IPS DF 4.7 (cell line): Measurements from ENCODE around the gene CLDN24.
"Not testable (repeated sequence)": the region's sequence is repeated elsewhere in the genome, so short reads cannot be mapped to it uniquely, and the experiment has no call there.

Source experiments
- DNase-seq: peaks from one replicate; pipeline ENCODE4 v3.0.0-alpha.2; 2013; ENCODE audit warnings: low spot score; ENCODE audit errors: extremely low read depth

The CLDN24 gene

GRCh38 chr4:183347566-183347965, 25.3 kb upstream of the CLDN24 start:
- no peak for DNase-seq

- DNase-seq, result no peak
These were observed 24.9 kb upstream of the CLDN24 start for GRCh38 chr4:183347146-183347545.

GRCh38 chr4:183345261-183345660, 23.0 kb upstream of the CLDN24 start:
- no peak for DNase-seq

GRCh38 chr4:183344523-183345255, 22.5 kb upstream of the CLDN24 start:
- no peak for DNase-seq

GRCh38 chr4:183343730-183344129, 21.5 kb upstream of the CLDN24 start:
- no peak for DNase-seq

GRCh38 chr4:183342541-183343533, 20.6 kb upstream of the CLDN24 start:
- no peak for DNase-seq

GRCh38 chr4:183337833-183338232, 15.6 kb upstream of the CLDN24 start:
- DNase-seq, result no peak

GRCh38 chr4:183337349-183337748, 15.1 kb upstream of the CLDN24 start:
- DNase-seq, result no peak

- DNase-seq, result no peak
These were observed 13.2 kb upstream of the CLDN24 start for GRCh38 chr4:183335369-183335940.

- DNase-seq, result no peak
These were observed 11.8 kb upstream of the CLDN24 start for GRCh38 chr4:183333983-183334382.

GRCh38 chr4:183333202-183333601, 11.0 kb upstream of the CLDN24 start:
- no peak for DNase-seq

GRCh38 chr4:183332447-183332846, 10.2 kb upstream of the CLDN24 start:
- no peak for DNase-seq

GRCh38 chr4:183330841-183331240, 8.6 kb upstream of the CLDN24 start:
- no peak for DNase-seq

GRCh38 chr4:183329954-183330742, 7.9 kb upstream of the CLDN24 start:
- no peak for DNase-seq

GRCh38 chr4:183329244-183329643, 7.0 kb upstream of the CLDN24 start:
- DNase-seq, result no peak

- DNase-seq, result no peak
These were observed 6.6 kb upstream of the CLDN24 start for GRCh38 chr4:183328832-183329231.

- DNase-seq, result no peak
These were observed 5.6 kb upstream of the CLDN24 start for GRCh38 chr4:183327827-183328226.

GRCh38 chr4:183326853-183327252, 4.6 kb upstream of the CLDN24 start:
- no peak for DNase-seq

- not testable (repeated sequence) for DNase-seq
These were observed 4.2 kb upstream of the CLDN24 start for GRCh38 chr4:183326387-183326786.

GRCh38 chr4:183324619-183325018, 2.4 kb upstream of the CLDN24 start:
- DNase-seq, result no peak

- DNase-seq, result not testable (repeated sequence)
These were observed 1.8 kb upstream of the CLDN24 start for GRCh38 chr4:183324056-183324455.
